CD14-positive monocyte (primary cell): ENCODE measurements around the gene FRMD3. TPM values are rescaled to one million over a fixed set of nuclear protein-coding genes. Genes with fewer than 3 reads are reported as not detected.

Source experiments
- DNase-seq, 3 donors: peaks; one replicate each; pipeline ENCODE4 v3.0.0-alpha.2; 2011 to 2022
- H2AFZ ChIP-seq: 2 replicates; pipeline ENCODE4 v1.6.0; 2012; ENCODE audit warnings: mild to moderate bottlenecking, low read depth, low read length, inconsistent platforms; ENCODE audit not compliant: insufficient read depth, poor library complexity, severe bottlenecking
- H3K27ac ChIP-seq, 2 donors: 1 replicate in 1 of 2; 2 replicates in 1 of 2; pipeline ENCODE4 v1.5.1; 2012 to 2013; ENCODE audit warnings: low read length in 2 of 2, control low read depth in 1 of 2, inconsistent platforms in 1 of 2, low read depth in 1 of 2, mild to moderate bottlenecking in 1 of 2
- H3K27me3 ChIP-seq, 2 donors: one replicate each; pipeline versions ENCODE4 v1.6.0 to v1.6.1; 2011 to 2013; ENCODE audit warnings: low read length in 2 of 2; ENCODE audit not compliant: control insufficient read depth in 2 of 2, insufficient read depth in 2 of 2
- H3K36me3 ChIP-seq, 2 donors: replicated peaks in 1 of 2; 1 replicate in 1 of 2; 2 replicates in 1 of 2; pipeline versions ENCODE4 v1.5.1 to v1.6.1; 2012 to 2013; ENCODE audit warnings: low read length in 2 of 2, control low read depth in 1 of 2, inconsistent platforms in 1 of 2, mild to moderate bottlenecking in 1 of 2; ENCODE audit not compliant: insufficient read depth in 2 of 2, control insufficient read depth in 1 of 2
- H3K4me1 ChIP-seq, 2 donors: 1 replicate in 1 of 2; 2 replicates in 1 of 2; pipeline versions ENCODE4 v1.5.1 to v1.6.1; 2012 to 2013; ENCODE audit warnings: low read length in 2 of 2, control low read depth in 1 of 2, inconsistent platforms in 1 of 2, mild to moderate bottlenecking in 1 of 2, moderate library complexity in 1 of 2; ENCODE audit not compliant: insufficient read depth in 2 of 2, control insufficient read depth in 1 of 2
- H3K4me2 ChIP-seq: replicated peaks from 2 replicates; pipeline ENCODE3; 2012; ENCODE audit warnings: low read length, moderate library complexity, mild to moderate bottlenecking; ENCODE audit not compliant: poor library complexity, severe bottlenecking; ENCODE audit errors: extremely low read depth
- H3K4me3 ChIP-seq, 3 experiments: fragments of 200-600 bp in 1 of 3; sonication (generic) in 1 of 3; replicated peaks in 1 of 3; 1 replicate in 2 of 3; 2 replicates in 1 of 3; pipeline ENCODE4 v1.5.1; 2011 to 2013; ENCODE audit warnings: low read length in 3 of 3, mild to moderate bottlenecking in 3 of 3, control low read depth in 2 of 3, low read depth in 2 of 3, inconsistent platforms in 1 of 3, moderate library complexity in 1 of 3
- H3K79me2 ChIP-seq: 2 replicates; pipeline ENCODE4 v1.6.0; 2012; ENCODE audit warnings: mild to moderate bottlenecking, control low read depth, inconsistent platforms, low read length, moderate library complexity; ENCODE audit not compliant: insufficient read depth
- H3K9ac ChIP-seq: 2 replicates; pipeline ENCODE4 v1.6.0; 2017; ENCODE audit warnings: low read length, mild to moderate bottlenecking; ENCODE audit not compliant: insufficient read depth, poor library complexity, severe bottlenecking
- H3K9me3 ChIP-seq, 2 donors: replicated peaks in 1 of 2; 1 replicate in 1 of 2; 2 replicates in 1 of 2; pipeline versions ENCODE4 v1.5.1 to v1.6.1; 2012 to 2013; ENCODE audit warnings: low read length in 2 of 2, control low read depth in 1 of 2; ENCODE audit not compliant: control insufficient read depth in 1 of 2, insufficient read depth in 1 of 2
- H4K20me1 ChIP-seq: 2 replicates; pipeline ENCODE4 v1.6.0; 2012; ENCODE audit warnings: mild to moderate bottlenecking, low read length, control low read depth, moderate library complexity; ENCODE audit not compliant: insufficient read depth
- H3K27ac Mint-ChIP-seq, 7 donors: one replicate each; pipeline ENCODE4 v1.8.0; 2020; ENCODE audit warnings: mild to moderate bottlenecking in 7 of 7, mixed read lengths in 7 of 7, moderate library complexity in 6 of 7, inconsistent platforms in 2 of 7
- H3K27me3 Mint-ChIP-seq, 3 donors: one replicate each; pipeline ENCODE4 v1.8.0; 2021 to 2022; ENCODE audit warnings: low read depth in 3 of 3, mild to moderate bottlenecking in 3 of 3, mixed read lengths in 3 of 3, moderate library complexity in 3 of 3, inconsistent platforms in 1 of 3
- H3K36me3 Mint-ChIP-seq, 2 donors: one replicate each; pipeline ENCODE4 v1.8.0; 2020; ENCODE audit warnings: mixed read lengths in 2 of 2, inconsistent platforms in 1 of 2, mild to moderate bottlenecking in 1 of 2
- H3K4me1 Mint-ChIP-seq: one replicate; pipeline ENCODE4 v1.8.0; 2020; ENCODE audit warnings: mild to moderate bottlenecking, mixed read lengths
- H3K4me3 Mint-ChIP-seq, 2 donors: one replicate each; pipeline ENCODE4 v1.8.0; 2020; ENCODE audit warnings: mild to moderate bottlenecking in 2 of 2, mixed read lengths in 2 of 2, moderate library complexity in 1 of 2
- H3K9me3 Mint-ChIP-seq, 7 donors: one replicate each; pipeline ENCODE4 v1.8.0; 2020 to 2022; ENCODE audit warnings: mixed read lengths in 7 of 7, mild to moderate bottlenecking in 6 of 7, moderate library complexity in 6 of 7, inconsistent platforms in 2 of 7
- WGBS: methylation state at CpG from one replicate; pipeline ENCODE4 v1.1.5; 2013; ENCODE audit warnings: missing lambda C conversion rate; ENCODE audit not compliant: insufficient coverage; 5-methylcytosine and 5-hydroxymethylcytosine counted together
- intact Hi-C, 2 donors: fragments of 100-400 bp; cut with micrococcal nuclease; formaldehyde crosslinking; loops; one replicate each; pipeline versions ENCODE4 v1.15.0 to v1.15.1; 2023
- polyA plus RNA-seq, 3 donors: library from polyadenylated mRNA; depleted of rRNA in 1 of 3; unstranded in 2 of 3; stranded (reverse) in 1 of 3; fragments of 300-500 nt in 2 of 3; fragments of >200 nt in 1 of 3; fragmentation: Illumina TruSeq in 2 of 3; gene quantifications; 1 replicate in 2 of 3; 2 replicates in 1 of 3; pipeline ENCODE4 v1.2.3, GENCODE V29; 2012 to 2021
- TF ChIP-seq, protein P1 (sequence below): fragments of 200-600 bp; IDR thresholded peaks from one replicate; pipeline ENCODE4 v1.8.0; 2022; ENCODE audit warnings: antibody characterized with exemption, mild to moderate bottlenecking

Gene FRMD3
- polyA plus RNA-seq, 3 donors = 2.8 to 9.8 (median 4.2) TPM

- WGBS = 43% methylated on average over 6 of the region's 6 CpGs
- Histone ChIP-seq H3K9ac (no peak overlapping the region), H2AFZ (no peak overlapping the region), H3K4me3 (no peak overlapping the region), H3K4me2 (no peak overlapping the region), H3K9me3 (no peaks in the 10 kb centered on the region), H3K27ac (no peak overlapping the region), H3K36me3 (peaks cover 9 to 40% of the 10 kb centered on the region in 2 donors), H3K79me2 (no peaks in the 10 kb centered on the region), H4K20me1 (no peaks in the 10 kb centered on the region), H3K27me3 (no peaks in the 10 kb centered on the region), H3K4me1 (no peaks in the 10 kb centered on the region)
- DNase-seq = peak in 1 of 3 donors; percentile 10
- H3K9me3 Mint-ChIP-seq = peaks cover 0 to 1% (median 0%) of the 10 kb centered on the region in 7 donors
- TF ChIP-seq, protein P1, sequence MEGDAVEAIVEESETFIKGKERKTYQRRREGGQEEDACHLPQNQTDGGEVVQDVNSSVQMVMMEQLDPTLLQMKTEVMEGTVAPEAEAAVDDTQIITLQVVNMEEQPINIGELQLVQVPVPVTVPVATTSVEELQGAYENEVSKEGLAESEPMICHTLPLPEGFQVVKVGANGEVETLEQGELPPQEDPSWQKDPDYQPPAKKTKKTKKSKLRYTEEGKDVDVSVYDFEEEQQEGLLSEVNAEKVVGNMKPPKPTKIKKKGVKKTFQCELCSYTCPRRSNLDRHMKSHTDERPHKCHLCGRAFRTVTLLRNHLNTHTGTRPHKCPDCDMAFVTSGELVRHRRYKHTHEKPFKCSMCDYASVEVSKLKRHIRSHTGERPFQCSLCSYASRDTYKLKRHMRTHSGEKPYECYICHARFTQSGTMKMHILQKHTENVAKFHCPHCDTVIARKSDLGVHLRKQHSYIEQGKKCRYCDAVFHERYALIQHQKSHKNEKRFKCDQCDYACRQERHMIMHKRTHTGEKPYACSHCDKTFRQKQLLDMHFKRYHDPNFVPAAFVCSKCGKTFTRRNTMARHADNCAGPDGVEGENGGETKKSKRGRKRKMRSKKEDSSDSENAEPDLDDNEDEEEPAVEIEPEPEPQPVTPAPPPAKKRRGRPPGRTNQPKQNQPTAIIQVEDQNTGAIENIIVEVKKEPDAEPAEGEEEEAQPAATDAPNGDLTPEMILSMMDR = no peak
- H3K36me3 Mint-ChIP-seq = peaks cover 21 to 33% of the 10 kb centered on the region in 2 donors
- intact Hi-C loops = no loop called here
- H3K4me1 Mint-ChIP-seq = no peaks in the 10 kb centered on the region
- H3K4me3 Mint-ChIP-seq = no peak overlapping the region
- peak overlapping the region in 1 of 7 donors; percentile 21 for H3K27ac Mint-ChIP-seq
- H3K27me3 Mint-ChIP-seq = peaks cover 0 to 1% (median 0%) of the 10 kb centered on the region in 3 donors
Observed at GRCh38 chr9:83299571-83299970, 238.6 kb downstream of the FRMD3 start.

DNA sequence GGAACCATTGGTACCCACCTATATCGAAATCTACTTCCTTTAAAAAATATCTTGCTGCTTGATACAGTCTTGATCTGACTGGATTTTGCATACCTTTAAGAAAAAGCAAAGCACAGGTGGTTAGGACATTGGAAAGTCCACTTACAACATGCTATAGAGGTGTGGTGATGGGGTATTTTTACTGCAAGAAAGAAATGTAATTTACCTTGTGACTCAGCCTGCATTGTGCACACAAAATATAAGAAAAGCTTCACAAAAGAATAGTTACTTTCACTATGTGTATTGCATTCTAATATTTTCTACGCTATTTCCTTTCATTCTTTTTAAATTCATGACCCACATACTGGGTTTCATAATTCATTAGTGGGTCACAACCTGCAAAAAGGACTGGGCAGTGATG, 239.1 kb downstream of the FRMD3 start:
- Histone ChIP-seq H3K4me2 (no peak overlapping the region), H3K9ac (no peak overlapping the region), H3K36me3 (peaks cover 9 to 38% of the 10 kb centered on the region in 2 donors), H2AFZ (no peak overlapping the region), H4K20me1 (no peaks in the 10 kb centered on the region), H3K4me3 (no peak overlapping the region), H3K4me1 (no peaks in the 10 kb centered on the region), H3K27me3 (no peaks in the 10 kb centered on the region), H3K79me2 (no peaks in the 10 kb centered on the region), H3K9me3 (no peaks in the 10 kb centered on the region), H3K27ac (no peak overlapping the region)
- H3K4me1 Mint-ChIP-seq = no peaks in the 10 kb centered on the region
- intact Hi-C loops = no loop called here
- H3K27me3 Mint-ChIP-seq = peaks cover 0 to 1% (median 0%) of the 10 kb centered on the region in 3 donors
- whole genome bisulfite sequencing = no CpG with 5 or more reads among the region's 2 CpGs
- H3K9me3 Mint-ChIP-seq = peaks cover 0 to 1% (median 0%) of the 10 kb centered on the region in 7 donors
- no peak for DNase-seq
- TF ChIP-seq, protein P1 = no peak
- H3K4me3 Mint-ChIP-seq = no peak overlapping the region
- peaks cover 21 to 30% of the 10 kb centered on the region in 2 donors for H3K36me3 Mint-ChIP-seq
- no peak overlapping the region for H3K27ac Mint-ChIP-seq
